22Rv1 (cell line): ENCODE results near the gene SAE1.

Experiments
- CTCF ChIP-seq: fragments of 450-650 bp; IDR thresholded peaks from 2 replicates; pipeline ENCODE4 v1.5.1; 2017; ENCODE audit warnings: mild to moderate bottlenecking
- ZFX ChIP-seq: fragments of 450-650 bp; IDR thresholded peaks from 2 replicates; pipeline ENCODE4 v1.6.1; 2017; ENCODE audit warnings: antibody characterized with exemption, borderline replicate concordance

DNA sequence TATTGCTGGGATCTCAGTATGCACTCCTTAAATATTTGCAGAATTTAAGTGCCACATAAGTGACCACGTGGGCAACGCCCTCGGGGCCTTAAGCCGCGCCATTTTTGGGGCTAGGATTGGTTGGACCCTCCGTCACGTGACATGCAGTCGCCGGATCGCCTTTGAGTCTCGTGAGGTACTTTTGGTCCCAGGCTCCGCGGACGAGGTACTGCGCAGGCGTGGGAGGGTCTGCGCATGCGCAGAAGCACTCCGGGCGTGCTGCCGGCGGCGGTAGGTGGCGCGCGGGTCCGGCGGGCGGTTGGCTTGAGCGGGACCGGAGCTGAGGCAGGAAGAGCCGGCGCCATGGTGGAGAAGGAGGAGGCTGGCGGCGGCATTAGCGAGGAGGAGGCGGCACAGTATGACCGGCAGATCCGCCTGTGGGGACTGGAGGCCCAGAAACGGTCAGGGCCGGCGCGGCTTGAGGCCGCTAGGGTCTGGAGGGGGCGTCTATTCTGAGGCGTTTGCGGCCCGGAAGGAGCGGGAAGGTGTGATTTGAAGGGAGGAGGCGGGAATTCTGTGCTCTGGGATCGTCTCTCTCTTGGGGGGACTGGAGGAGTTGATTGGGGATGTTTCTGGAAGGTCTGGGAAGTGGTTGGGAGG lies at the start of gene SAE1:
- TF ChIP-seq CTCF, result peak; percentile 76
- TF ChIP-seq ZFX, result no peak
